ENCODE measurements around the gene MUC3A.
"Not testable (repeated sequence)": the region's sequence is repeated elsewhere in the genome, so short reads cannot be mapped to it uniquely, and the experiment has no call there.

MUC3A gene

GRCh38 chr7:100971111-100972001, 22.0 kb downstream of the MUC3A start:
- DNase-seq, result no peak

DNA sequence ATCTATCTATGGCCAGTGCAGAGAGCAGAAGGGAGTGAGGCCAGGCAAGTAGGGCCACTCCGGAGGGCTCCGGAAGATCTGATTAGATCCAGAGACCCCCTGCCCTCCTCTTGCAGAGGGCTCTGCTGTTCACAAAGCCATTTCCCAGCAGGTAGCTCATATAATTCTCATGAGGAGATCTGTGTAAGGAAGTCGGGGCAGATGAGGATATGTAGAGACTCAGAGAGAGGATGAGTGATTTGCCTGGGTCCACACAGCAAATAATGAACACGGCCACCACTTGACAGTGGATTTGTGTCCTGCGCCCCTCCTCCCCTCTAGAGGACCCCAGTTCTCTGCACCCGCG, 22.6 kb downstream of the MUC3A start:
- DNase-seq, result no peak

GRCh38 chr7:100974021-100974420, 24.7 kb downstream of the MUC3A start:
- no peak for DNase-seq

- DNase-seq, result no peak
These were observed 26.1 kb downstream of the MUC3A start for GRCh38 chr7:100975371-100975821.

GRCh38 chr7:100978300-100978699, 29.0 kb downstream of the MUC3A start:
- no peak for DNase-seq

- no peak for DNase-seq
These were observed 34.3 kb downstream of the MUC3A start for GRCh38 chr7:100983451-100984187.

- DNase-seq, result not testable (repeated sequence)
These were observed 35.0 kb downstream of the MUC3A start for GRCh38 chr7:100984241-100984918.

- DNase-seq, result not testable (repeated sequence)
These were observed 35.9 kb downstream of the MUC3A start for GRCh38 chr7:100985033-100985797.

DNA sequence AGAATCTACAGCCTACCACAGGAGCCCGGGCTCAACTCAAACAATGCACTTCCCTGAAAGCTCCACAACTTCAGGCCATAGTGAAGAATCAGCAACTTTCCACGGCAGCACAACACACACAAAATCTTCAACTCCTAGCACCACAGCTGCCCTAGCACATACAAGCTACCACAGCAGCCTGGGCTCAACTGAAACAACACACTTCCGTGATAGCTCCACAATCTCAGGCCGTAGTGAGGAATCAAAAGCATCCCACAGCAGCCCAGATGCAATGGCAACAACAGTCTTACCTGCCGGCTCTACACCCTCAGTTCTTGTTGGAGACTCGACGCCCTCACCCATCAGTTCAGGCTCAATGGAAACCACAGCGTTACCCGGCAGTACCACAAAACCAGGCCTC, 42.3 kb downstream of the MUC3A start:
- no peak for DNase-seq

GRCh38 chr7:100992280-100992679, 42.9 kb downstream of the MUC3A start:
- not testable (repeated sequence) for DNase-seq

- not testable (repeated sequence) for DNase-seq
These were observed 45.3 kb downstream of the MUC3A start for GRCh38 chr7:100994671-100995070.

DNA sequence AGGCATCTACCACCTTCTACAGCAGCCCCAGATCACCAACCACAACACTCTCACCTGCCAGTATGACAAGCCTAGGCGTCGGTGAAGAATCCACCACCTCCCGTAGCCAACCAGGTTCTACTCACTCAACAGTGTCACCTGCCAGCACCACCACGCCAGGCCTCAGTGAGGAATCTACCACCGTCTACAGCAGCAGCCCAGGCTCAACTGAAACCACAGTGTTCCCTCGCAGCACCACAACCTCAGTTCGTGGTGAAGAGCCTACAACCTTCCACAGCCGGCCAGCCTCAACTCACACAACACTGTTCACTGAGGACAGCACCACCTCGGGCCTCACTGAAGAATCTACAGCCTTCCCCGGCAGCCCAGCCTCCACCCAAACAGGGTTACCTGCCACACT, 49.2 kb downstream of the MUC3A start:
- not testable (repeated sequence) for DNase-seq

- not testable (repeated sequence) for DNase-seq
These were observed 50.0 kb downstream of the MUC3A start for GRCh38 chr7:100999334-100999733.

DNA sequence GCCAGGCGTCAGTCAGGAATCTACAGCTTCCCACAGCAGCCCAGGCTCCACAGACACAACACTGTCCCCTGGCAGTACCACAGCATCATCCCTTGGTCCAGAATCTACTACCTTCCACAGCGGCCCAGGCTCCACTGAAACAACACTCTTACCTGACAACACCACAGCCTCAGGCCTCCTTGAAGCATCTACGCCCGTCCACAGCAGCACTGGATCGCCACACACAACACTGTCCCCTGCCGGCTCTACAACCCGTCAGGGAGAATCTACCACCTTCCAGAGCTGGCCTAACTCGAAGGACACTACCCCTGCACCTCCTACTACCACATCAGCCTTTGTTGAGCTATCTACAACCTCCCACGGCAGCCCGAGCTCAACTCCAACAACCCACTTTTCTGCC, 50.7 kb downstream of the MUC3A start:
- DNase-seq, result not testable (repeated sequence)

- not testable (repeated sequence) for DNase-seq
These were observed 53.0 kb downstream of the MUC3A start for GRCh38 chr7:101002333-101002732.

GRCh38 chr7:101007361-101007760, 58.0 kb downstream of the MUC3A start:
- DNase-seq, result not testable (repeated sequence)

GRCh38 chr7:101009629-101010028, 60.3 kb downstream of the MUC3A start:
- DNase-seq, result no peak

GRCh38 chr7:101012931-101013330, 63.6 kb downstream of the MUC3A start:
- no peak for DNase-seq

DNA sequence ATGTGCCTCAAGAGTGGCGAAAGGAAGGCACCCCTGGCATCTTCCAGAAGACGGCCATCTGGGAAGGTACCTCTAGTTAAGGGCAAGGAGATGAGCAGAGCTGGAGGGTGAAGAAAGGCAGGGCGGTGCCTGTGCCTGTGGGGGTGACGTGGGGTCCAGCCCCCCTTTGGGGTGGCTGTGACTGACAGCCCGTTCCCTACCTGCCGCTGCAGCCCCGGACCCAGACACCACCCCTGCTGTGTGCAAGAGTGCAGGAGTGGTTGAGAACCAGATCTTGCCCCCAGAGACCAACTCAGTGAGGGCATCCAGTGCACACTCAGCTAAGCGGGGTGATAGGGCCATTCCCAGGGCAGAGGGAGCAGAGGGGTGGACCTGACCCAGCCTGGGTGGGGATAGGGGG, 66.3 kb downstream of the MUC3A start:
- DNase-seq, result no peak

GRCh38 chr7:101017064-101017777, 67.9 kb downstream of the MUC3A start:
- peak in 13 of 56 donors; percentile 1 to 72 (median 4) for DNase-seq
